Retinal pigment epithelial cell (primary cell): ENCODE data around the gene CACNG8.
"Not testable (repeated sequence)": the region's sequence is repeated elsewhere in the genome, so short reads cannot be mapped to it uniquely, and the experiment has no call there.

Experiments used
- DNase-seq: peaks from one replicate; pipeline ENCODE4 v3.0.0-alpha.2; 2010; ENCODE audit warnings: low read depth
- H3K4me3 ChIP-seq: 2 replicates; pipeline ENCODE4 v1.5.1; 2011; ENCODE audit warnings: mild to moderate bottlenecking, low read length, control low read depth, moderate library complexity
- CTCF ChIP-seq: conservative IDR thresholded peaks from 2 replicates; pipeline ENCODE4 v1.5.1; 2011; ENCODE audit warnings: low read depth, low read length, control low read depth, inconsistent platforms

The CACNG8 gene

GRCh38 chr19:53944416-53944815, 18.3 kb upstream of the CACNG8 start:
- no peak for DNase-seq
- no peak for TF ChIP-seq CTCF
- H3K4me3 ChIP-seq, result no peak overlapping the region

- no peak overlapping the region for H3K4me3 ChIP-seq
- TF ChIP-seq CTCF, result no peak
- DNase-seq, result no peak
Observed at GRCh38 chr19:53944933-53945332, 17.8 kb upstream of the CACNG8 start.

GRCh38 chr19:53945441-53945840, 17.3 kb upstream of the CACNG8 start:
- no peak overlapping the region for H3K4me3 ChIP-seq
- no peak for DNase-seq
- no peak for TF ChIP-seq CTCF

- no peak for DNase-seq
- no peak overlapping the region for H3K4me3 ChIP-seq
Observed at GRCh38 chr19:53945998-53946397, 16.7 kb upstream of the CACNG8 start.

GRCh38 chr19:53947624-53948023, 15.1 kb upstream of the CACNG8 start:
- peak; percentile 19 for TF ChIP-seq CTCF
- no peak for DNase-seq

More at GRCh38 chr19:53945998-53946397, 16.7 kb upstream of the CACNG8 start:
- no peak for TF ChIP-seq CTCF

GRCh38 chr19:53948611-53949010, 14.1 kb upstream of the CACNG8 start:
- not testable (repeated sequence) for DNase-seq, H3K4me3 ChIP-seq

More at GRCh38 chr19:53947624-53948023, 15.1 kb upstream of the CACNG8 start:
- no peak overlapping the region for H3K4me3 ChIP-seq

GRCh38 chr19:53951436-53951835, 11.3 kb upstream of the CACNG8 start:
- no peak for TF ChIP-seq CTCF

GRCh38 chr19:53951947-53952346, 10.8 kb upstream of the CACNG8 start:
- no peak overlapping the region for H3K4me3 ChIP-seq
- DNase-seq, result no peak
- no peak for TF ChIP-seq CTCF

More at GRCh38 chr19:53951436-53951835, 11.3 kb upstream of the CACNG8 start:
- DNase-seq, result no peak
- no peak overlapping the region for H3K4me3 ChIP-seq
